CD4-positive, alpha-beta T cell treated with Interleukin-12 subunit alpha and Interleukin-12 subunit beta, for 1 hour (primary cell): Measurements from ENCODE around the gene TNN.
"Not testable (repeated sequence)": the region's sequence is repeated elsewhere in the genome, so short reads cannot be mapped to it uniquely, and the experiment has no call there.

Source experiments
- DNase-seq: peaks from one replicate; pipeline ENCODE4 v3.0.0-alpha.2; 2020

The TNN gene, protein sequence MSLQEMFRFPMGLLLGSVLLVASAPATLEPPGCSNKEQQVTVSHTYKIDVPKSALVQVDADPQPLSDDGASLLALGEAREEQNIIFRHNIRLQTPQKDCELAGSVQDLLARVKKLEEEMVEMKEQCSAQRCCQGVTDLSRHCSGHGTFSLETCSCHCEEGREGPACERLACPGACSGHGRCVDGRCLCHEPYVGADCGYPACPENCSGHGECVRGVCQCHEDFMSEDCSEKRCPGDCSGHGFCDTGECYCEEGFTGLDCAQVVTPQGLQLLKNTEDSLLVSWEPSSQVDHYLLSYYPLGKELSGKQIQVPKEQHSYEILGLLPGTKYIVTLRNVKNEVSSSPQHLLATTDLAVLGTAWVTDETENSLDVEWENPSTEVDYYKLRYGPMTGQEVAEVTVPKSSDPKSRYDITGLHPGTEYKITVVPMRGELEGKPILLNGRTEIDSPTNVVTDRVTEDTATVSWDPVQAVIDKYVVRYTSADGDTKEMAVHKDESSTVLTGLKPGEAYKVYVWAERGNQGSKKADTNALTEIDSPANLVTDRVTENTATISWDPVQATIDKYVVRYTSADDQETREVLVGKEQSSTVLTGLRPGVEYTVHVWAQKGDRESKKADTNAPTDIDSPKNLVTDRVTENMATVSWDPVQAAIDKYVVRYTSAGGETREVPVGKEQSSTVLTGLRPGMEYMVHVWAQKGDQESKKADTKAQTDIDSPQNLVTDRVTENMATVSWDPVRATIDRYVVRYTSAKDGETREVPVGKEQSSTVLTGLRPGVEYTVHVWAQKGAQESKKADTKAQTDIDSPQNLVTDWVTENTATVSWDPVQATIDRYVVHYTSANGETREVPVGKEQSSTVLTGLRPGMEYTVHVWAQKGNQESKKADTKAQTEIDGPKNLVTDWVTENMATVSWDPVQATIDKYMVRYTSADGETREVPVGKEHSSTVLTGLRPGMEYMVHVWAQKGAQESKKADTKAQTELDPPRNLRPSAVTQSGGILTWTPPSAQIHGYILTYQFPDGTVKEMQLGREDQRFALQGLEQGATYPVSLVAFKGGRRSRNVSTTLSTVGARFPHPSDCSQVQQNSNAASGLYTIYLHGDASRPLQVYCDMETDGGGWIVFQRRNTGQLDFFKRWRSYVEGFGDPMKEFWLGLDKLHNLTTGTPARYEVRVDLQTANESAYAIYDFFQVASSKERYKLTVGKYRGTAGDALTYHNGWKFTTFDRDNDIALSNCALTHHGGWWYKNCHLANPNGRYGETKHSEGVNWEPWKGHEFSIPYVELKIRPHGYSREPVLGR (N-terminal part only)

DNA sequence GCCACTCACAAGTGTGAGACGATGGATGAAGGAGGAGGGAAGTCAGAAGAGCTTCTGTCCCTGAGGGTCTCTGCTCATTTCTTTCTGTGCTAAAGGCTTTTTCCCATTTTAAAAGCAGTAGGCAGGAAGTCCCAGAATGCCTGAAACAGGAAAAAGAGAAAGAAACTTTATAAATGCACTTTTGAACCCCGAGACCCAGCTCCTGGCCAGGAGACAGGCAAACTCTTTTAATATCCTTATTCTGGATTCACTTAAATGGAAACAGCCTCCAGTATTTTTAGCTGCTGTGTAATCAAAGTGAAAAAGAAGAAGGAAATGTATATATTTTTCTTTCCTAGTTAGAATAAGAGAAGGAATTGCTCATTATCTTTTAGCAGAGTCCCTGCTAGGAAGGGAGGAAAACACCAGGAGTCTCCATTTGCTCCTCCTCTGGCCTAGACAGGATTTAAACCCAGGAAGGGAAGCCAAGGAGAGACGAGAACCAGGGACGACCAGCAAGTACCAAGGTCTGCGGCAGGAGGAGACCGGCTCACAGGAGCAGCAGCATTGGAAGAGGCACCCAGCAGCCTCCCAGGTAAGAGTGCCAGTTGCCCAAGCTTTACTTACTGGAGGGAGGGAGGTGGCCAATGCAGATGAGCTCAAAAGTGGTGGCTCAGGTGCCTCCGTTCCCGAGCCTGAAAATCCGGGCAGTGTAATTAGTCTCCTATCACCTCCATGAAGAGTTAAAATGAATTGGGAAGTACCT, at the start of gene TNN:
Gene TNN (plus strand): TSS at position 472 of the 745 bp plus-strand sequence. CDS start 9,586 bp downstream, outside the sequence.
- no peak for DNase-seq

DNA sequence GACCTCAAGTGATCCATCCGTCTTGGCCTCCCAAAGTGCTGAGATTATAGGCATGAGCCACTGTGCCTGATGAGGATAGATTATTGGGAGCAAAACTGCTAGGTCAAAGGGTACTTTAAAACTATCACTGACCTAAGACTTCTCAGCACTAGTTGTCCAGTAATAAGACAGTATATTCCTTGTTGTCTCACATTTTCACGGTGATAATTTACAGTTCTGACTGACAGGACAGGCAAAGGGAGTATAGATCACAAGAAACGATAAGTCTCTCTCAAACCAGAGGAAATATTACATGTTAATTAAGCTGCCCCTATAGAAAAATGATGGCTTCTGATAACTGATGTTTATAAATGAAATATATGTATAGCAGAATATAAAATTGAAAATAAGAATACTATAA, 48.1 kb upstream of the TNN start:
- no peak for DNase-seq

DNA sequence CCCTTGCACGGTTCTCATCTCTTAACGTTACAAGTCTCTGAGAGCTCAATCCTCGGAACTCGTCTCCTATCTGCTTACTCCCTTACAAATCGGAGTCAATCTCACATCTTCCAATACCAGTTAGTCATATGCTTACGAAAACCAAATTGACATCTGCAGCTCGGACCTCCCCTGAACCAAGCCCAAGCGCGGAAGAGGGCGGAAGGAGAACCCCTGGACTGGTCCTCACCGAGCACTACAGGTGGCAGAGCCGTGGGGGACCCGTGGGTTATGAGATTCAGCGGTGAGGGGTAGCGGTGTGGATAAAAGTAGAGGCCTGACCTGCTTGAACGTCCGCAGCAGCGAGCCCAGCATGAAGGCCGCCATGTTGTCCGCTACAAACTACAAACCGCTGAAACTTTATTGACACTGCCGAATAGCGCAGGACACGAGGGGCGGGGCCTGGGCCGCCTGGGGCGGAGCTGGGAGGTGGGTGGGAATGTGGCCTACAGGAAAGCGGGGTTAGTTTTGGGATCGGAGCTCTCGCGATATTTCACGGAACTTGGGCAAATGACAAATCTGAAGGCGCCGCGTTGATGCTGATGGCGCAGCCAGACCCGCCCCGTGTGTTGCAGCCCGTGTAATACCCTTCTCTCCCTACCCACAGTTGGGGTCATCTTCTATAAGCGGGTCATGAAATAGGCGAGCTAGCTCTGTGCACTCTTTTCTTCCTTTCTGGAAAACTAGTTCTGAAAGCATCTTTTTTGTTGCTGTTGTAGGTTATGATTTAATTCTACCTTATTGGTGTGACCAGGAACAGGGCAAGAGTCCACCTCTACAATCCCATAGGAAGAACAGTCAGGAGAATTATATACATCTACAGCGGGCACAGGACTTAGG, 44.4 kb upstream of the TNN start, which contains the start of gene MRPS14:
Gene MRPS14 (minus strand): TSS at position 383 of the 879 bp plus-strand sequence. CDS start 17 bp downstream, at position 366.
- peak; percentile 99 for DNase-seq

DNA sequence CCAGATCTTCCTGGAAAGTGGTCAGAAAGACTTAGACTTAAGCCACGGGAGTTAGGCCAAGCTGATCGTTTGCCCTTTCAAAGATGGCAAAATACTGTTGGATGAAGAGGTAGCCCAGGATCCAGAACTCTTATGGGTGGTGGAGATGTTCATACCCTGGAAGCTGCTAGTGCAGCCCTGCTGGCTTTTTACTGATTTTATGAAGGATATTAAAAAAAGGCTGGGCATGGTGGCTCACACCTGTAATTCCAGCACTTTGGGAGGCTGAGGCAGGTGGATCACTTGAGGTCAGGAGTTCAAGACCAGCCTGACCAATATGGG, 43.8 kb upstream of the TNN start:
- not testable (repeated sequence) for DNase-seq

DNA sequence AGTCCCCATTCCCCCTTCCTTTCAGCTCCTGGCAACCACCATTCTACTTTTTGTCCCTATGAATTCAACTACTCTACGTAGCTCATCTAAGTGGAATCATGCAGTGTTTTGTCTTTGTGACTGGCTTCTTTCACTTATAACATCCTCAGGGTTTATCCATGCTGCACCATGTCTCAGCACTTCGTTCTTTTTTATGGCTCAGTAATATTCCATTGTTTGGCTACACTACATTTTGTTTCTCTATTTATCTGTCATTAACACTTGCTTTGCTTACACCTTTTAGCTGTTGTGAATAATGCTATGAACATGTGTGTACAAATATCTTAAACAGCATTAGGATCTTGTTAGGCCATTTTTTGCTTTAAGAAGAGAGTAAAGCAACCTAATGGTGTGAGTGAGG, 42.9 kb upstream of the TNN start:
- no peak for DNase-seq

DNA sequence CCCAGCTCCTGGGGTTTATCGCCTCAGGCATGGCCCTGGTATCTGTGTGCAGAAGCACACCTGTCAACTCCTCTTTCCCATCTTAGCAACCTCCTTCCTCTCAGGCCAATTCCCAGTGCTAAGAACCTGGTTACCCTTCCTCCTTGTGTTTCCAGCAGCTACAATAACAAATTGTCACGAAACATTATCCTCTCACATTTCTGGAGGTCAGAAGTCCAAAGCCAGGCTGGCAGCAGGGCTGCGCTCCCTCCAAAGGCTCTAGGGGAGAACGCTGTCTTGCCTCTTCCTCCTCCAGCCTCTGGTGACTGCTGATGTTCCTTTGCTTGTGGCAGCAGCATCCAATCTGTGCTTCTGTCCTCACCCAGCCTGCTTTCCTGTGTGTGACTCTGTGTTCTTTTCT, 33.7 kb upstream of the TNN start:
- no peak for DNase-seq

DNA sequence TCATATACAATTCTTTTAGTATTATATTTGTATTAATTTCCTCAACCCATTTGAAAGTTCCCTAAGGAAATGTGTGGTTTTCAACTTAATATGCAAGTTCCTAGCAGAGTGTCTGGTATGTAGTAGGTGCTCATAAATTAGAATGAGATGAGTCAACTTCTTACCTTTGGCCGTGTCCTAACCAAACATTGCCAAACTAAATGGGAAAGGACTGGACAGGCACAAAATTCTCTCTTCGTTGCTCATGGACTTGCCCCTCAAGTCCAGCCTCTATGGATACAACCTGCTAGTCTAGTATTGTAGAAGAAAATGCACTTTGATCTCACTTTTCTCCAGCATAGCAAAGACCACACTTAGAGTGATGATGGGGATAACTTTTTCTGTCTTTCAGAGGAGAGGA, 32.9 kb upstream of the TNN start:
- no peak for DNase-seq

DNA sequence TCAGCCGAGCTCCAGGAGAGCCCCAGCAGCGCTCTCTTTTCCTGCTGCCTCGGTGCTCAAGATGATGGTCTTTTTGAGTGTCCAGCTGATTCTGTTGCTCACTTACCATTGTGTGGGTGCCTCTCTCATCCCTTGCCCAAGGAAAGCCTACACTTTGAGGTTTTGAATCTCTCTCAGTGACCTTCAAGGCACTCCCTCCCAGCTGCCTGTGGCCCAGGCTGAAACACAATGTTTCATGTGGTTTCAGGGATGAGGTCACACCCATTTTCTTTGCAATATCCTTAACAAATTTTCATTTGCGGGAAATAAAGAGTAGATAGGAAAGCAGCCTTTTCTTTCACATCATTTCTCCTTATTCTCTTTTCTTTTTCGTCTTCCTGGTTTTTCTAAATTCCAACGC, 31.8 kb upstream of the TNN start:
- no peak for DNase-seq

DNA sequence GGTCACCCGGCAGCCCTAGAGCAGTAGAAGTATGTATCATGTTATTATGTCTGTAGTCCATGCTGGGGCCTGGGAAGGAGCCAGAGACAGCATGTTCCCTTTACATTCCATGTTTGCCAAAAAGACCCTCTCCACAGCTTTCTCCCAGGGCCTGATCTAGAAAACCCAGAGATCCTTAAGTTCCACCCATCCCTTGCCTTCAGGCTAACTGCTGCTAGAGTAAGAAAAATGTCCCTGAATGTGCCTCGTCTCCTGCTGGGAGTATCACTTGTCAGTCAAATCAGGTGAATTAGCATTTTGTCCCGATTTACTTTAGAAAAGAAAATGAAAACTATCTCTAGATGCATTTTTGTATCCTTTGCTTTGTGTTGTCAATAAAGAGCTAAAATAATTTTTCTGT, 31.2 kb upstream of the TNN start:
- DNase-seq, result no peak

DNA sequence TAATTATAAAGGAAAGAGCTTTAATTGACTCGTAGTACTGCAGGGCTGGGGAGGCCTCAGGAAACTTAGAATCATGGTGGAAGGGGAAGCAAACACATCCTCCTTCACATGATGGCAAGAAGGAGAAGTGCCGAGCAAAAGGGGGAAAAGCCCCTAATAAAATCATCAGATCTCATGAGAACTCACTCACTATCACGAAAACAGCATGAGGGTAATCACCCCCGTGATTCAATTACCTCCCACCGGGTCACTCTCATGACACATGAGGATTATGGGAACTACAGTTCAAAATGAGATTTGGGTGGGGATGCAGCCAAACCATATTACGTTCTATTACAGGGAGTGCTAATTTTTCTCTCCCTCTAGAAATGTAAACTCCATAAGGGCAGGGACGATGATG, 30.2 kb upstream of the TNN start:
- DNase-seq, result no peak

DNA sequence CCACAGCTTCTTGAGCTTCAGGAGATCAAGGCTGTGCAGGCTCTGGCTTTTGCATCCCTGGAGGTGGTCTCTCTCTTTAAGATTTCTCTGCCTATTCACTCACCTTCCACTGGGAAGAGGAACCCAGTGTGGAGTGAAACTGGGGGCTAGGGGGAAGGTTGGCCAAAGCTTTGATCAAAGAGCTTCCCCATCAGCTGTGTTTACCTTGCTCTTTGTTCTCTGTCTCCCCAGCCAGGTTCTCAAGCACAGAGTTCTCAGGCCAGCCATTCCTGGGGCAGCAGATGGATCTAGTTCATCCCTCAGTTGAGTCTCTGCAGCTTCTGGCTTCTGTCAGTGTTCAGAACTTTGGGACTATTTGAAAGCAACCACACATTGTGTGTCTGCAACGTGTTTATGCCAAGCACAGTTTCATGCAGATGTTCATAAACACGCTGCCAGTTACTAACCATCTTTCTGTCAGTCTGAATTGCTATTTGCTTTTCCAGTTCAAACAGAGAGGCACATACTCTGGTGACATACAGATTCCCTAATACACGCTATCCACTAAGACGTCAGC, 27.2 kb upstream of the TNN start:
- no peak for DNase-seq

DNA sequence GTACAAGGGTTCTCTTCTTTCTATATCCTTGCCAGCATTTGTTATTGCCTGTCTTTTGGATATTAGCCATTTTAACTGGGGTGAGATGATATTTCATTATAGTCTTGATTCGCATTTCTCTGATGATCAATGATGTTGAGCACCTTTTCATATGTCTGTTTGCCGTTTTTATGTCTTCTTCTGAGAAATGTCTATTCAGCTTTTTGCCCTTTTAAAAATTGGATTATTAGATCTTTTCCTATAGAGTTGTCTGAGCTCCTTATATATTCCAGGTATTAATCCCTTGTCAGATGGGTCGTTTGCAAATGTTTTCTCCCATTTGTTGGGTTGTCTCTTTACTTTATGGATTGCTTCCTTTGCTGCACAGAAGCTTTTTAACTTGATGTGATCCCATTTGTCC, 25.0 kb upstream of the TNN start:
- no peak for DNase-seq

DNA sequence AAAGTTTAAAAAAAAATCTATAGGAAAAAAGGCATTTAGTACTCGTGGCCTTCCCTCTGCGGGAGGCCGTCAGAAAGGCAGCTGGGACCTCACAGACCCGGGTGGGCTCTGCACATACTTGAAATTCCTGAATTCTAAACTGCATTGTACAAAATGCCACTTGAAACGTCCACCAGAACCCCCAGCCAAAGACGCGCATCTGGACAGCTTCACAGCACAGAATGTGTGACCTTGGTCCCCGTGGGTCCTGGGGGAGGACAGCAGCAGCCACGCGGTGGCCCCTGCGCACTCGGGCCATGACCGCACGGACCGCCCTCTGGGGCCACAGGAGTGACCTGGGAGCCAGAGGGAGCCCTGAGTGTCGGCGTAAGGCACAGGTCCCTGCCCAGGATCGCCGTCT, 23.8 kb upstream of the TNN start:
- no peak for DNase-seq

DNA sequence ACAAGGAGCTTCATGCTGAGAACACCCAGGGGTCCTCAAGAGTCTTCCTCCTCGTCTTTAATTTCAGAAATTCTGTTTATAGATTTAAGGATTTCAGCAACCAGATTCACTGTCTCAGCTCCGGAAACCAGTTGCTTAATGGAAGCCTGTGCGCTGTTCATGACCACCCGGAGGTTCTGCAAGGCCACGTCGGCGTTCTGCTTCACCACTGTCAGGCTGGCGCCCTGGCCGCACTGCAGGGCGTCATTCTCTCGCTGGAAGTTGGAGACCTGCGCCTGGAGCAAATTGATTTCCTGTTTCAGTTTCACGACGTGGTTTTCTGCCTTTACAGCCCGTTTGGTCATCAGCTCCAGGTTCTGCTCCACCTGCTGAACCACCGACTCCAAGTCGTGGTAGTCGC, 23.0 kb upstream of the TNN start:
- DNase-seq, result not testable (repeated sequence)

DNA sequence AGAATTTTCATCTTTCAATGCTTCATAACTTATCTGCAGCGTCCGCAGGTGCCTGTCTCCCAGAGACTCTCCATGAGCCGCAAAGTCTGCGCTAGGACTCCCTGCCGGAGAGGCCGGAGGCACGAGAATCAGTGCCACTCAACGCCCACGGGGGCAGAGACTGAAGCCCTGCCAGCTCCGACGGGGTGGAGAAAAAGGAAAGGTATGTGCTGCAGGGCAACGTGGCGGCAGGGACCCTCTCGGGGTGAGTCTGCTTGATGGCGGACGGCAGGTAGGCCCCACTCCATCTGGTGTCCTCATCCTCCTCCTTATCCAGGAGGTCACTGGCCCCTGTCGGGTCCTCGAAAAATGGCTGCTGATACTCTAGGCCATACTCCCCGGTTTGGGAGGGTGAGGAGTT, 22.5 kb upstream of the TNN start:
- DNase-seq, result no peak

DNA sequence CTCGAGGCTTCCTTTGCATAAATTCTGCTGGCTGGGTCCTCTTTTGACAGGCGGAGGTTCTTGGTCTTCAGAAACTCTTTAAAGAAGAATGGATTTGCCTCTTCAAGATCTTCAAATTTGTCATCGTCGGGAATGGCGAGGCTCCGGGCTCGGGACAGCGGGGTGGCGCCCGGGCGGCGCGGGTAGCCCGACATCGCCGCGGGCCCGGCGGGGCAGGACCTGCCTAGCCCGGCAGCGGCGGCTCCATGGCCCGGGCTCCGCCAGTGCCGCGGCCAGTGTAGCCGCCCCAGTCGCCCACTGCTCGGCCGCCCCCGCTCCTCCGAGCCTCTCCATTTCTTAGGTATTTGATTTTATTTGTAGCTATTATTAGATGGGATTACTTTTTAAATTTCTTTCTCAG, 22.1 kb upstream of the TNN start:
- DNase-seq, result no peak

DNA sequence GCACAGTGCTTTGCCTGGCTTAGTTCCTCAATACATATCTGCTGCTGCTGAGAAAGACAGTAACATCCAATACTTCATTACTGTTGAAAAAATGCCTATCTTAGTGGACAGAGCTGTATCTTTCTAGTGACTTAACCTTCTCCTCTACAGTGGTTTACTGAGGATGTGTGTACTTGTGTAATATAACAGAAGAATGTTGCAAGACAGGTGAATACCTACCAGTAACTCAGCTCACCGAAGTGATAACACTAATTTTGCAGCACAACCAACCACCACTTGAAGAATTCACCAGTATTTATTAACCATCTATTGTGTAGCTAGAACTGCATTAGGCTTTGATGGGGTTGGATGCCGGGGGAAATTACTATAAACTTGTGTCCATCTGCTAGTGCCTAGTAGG, 16.6 kb upstream of the TNN start:
- DNase-seq, result no peak

DNA sequence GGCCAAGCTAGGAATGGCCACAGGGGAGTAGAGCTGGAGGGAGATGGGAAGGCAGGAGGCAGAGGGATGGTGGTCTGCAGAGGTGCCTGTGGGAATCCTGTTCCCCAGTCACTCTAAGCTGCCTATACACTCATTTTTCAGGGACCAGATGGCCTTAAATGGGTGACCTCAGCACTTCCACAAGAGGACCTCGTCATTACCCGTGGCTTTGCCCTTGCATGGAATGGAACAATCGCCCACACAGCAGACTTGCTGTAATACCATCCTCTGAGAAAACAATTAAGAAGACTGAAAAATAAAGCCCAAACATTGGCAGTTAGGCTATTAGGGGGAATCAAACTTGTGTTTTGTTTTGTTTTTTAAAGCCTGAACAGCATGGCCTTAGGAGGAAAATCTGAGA, 12.9 kb upstream of the TNN start:
- no peak for DNase-seq

DNA sequence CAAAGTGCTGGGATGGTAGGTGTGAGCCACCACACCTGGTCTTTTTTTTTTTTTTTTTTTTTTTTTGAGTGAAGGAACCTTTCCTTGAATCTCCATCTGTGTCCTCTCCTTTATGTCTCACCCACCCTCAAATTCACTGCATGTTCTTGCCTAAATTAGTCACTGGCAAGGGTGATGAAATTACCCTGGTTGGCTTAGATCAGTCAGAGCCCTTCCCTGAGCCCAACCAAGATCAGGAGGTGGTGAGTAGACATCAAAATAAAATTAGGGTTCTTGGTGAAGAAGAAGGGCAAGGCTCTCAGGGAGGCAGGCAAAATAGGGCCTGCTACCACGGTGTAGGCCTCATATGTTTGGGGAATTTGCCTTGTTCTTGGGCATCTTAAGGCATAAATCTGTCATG, 5.3 kb upstream of the TNN start:
- no peak for DNase-seq

DNA sequence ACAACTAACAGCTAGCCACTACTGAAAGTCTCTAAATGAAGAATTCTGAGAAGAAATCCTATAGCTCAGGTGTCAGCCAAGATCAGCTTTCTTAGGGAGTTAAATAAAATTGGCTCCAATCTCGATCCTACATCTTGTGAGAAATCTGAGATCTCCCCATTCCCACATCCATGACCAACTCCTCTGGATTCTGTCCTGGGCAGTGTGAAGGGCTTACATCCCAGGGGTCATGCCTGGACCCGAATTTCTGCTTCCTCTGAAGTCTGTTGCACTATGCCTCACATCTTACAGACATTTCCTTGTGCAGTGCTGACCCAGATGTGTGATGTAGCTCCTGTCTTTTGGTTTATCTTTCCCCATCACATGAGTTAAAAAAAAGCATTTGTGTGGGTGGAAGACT, 4.8 kb upstream of the TNN start:
- no peak for DNase-seq

DNA sequence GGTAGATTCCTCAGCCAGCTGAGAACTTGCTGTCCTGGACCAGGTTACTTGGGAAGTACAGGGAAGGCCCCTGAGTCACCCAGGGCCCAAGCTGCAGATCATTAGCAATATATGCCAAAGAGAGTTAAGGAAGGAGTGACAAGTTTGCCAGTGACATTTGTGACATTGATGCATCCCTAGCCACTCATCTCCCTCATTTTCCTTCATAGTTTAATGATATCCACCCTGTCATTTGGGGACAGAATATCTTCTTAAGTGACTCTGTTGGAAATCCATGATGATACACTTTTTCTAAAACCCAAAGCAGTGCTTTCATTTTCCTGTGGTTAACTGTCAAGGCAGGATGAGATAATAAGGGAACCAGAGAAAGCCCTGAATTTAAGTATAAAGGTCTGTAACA, 3.2 kb downstream of the TNN start:
- no peak for DNase-seq
